Stimulated activated CD4-positive, alpha-beta T cell treated with anti-CD3 and anti-CD28 coated beads, Interleukin-1b, Interleukin-23, amount 100 ng/mL, for 24 hours (primary cell): ENCODE data around the gene FOXI1.

Experiments
- DNase-seq, 4 experiments: peaks; one replicate each; pipeline ENCODE4 v3.0.0-alpha.2; 2020; ENCODE audit warnings: low read depth in 4 of 4, low spot score in 1 of 4

Gene FOXI1

DNA sequence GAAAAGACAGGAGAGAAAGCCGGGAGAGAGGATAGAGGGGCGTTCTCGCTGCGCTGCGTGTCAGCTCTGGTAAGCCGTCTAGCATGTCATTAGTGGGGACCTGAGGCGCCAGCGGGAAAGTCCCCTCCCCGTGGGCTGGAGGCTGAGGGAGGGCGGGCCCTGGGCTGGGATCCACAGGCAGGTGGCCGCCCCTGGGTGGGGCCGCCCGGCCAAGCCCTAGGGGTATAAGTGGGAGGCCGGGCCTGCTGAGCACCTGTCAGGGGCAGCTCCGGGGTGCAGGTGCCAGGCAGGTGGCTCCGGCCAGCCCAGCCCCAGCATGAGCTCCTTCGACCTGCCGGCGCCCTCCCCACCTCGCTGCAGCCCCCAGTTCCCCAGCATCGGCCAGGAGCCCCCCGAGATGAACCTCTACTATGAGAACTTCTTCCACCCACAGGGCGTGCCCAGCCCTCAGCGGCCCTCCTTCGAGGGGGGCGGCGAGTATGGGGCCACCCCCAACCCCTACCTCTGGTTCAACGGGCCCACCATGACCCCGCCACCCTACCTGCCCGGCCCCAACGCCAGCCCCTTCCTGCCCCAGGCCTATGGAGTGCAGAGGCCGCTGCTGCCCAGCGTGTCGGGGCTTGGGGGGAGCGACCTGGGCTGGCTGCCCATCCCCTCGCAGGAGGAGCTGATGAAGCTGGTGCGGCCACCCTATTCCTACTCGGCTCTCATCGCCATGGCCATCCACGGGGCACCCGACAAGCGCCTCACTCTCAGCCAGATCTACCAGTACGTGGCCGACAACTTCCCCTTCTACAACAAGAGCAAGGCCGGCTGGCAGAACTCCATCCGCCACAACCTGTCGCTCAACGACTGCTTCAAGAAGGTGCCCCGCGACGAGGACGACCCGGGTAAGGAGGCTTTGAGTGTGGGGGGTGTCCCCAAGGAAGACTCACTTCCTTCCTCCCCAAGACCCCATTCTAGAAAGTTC is at the start of gene FOXI1:
Gene FOXI1, plus strand, starts transcription at position 256 of the 970 bp plus-strand sequence. Its CDS starts 61 bp downstream, at position 317.
- DNase-seq: no peak

DNA sequence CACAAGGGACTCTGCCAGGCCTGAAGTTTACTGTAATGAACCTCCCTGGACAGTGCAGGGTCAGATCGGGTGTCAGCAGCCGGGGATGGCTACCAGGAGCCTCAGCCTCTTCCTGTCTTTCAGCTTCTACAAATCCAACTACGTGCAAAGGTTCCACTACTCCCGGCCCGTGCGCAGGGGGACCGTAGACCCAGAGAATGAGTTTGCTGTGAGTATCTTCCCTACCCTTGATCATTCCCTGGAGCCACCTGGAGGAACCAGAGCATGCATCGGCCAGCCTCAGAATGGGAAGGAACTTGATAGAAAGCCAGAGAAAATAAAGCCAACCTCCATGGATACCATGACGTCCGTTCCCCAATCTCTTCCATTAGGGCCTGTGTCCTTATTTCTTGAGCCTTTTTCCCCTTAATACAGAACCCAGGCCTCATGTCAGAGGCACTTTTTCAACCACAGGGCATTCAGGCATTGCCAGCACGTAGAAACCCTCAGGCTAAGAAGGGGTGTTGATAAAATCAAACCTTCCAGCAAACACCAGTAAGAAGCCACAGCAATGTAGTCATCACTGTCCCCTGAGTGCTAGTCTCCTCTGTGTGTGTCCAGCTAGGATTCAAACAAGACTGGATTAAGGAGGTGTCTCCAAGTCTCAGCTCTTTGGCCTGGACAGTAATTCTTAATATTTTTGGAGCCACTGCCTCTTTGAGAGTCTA is 49.0 kb upstream of the FOXI1 start:
- no peak for DNase-seq

DNA sequence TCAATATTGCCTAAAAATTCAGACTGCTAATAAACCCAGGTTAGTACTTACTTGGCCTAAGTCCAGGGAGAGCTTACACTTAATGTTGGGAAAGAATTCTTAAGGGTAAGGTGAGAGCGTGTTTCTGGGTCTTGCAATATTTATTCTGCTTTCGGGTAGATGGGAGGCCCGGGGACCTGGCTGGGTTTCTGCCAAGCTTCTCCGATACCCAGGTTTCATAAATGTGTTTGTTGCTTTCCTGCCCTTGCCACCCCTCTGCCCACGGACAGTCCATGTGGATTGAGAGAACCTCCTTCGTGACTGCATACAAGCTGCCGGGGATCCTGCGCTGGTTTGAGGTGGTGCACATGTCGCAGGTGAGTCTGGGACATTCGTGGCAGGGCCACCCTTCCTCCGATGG is 48.4 kb upstream of the FOXI1 start:
- DNase-seq: no peak

DNA sequence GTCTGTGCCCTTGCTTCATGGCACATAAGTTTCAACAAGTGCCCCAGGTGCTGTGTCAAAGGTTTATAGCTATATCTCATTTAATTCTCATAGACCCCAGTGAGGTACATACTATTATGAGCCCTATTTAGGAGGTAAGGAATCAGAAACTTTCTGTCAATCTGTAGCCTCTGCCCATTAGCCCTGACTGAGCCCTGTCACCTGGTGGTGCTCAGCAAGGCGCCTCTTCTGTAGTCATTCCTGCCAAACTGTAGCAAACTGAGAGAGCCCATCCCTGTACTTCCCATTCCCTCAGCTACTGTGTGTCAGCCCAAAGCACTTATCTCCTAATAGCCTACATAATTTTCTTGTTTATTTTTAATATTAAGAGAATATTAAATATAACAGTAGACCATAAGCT is 46.5 kb upstream of the FOXI1 start:
- DNase-seq: no peak

DNA sequence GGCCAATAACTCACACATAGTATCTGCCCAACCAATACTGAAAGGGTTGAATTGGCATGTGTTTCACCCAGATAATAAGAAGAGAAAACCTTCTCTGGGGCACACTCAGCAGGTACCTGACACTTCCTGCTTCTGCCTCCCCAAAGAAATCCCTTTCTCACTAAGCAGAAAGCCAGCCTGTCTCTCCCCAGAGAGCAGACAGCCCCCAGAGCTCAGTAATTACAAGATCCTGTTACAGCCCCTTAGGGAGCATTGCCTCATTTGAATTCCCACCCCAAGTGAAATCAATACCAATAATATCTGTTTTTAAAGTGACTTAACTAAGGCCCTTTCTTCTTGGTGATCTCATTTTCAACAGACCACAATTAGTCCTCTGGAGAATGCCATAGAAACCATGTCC is 38.5 kb upstream of the FOXI1 start:
- DNase-seq: no peak

DNA sequence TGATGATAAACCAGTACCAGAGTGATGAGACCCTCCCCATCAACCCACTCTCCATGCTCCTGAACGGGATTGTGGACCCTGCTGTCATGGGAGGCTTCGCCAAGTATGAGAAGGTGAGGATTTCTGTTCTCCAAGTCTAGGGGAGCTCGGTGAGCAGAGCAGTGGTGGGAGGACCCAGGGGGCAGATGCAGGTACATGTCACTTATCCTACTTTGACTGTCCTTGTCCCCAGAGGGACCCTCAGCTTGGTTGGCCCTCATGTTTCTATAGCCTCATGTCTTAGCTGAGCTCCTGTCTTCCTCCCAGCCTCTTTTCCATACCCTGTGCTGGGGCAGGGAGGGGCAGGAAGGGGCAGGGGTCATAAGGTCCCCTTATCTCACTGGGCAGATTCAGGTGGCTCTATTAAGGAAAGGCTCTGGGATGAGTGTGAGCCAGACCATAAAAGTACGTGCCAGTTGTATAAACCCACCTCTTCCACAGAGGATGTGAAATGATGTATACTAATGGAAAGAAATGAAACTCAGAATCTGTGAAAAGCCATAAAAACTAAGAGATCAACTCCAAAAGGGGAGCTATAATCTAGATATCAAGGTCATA is 38.0 kb upstream of the FOXI1 start:
- DNase-seq: no peak

DNA sequence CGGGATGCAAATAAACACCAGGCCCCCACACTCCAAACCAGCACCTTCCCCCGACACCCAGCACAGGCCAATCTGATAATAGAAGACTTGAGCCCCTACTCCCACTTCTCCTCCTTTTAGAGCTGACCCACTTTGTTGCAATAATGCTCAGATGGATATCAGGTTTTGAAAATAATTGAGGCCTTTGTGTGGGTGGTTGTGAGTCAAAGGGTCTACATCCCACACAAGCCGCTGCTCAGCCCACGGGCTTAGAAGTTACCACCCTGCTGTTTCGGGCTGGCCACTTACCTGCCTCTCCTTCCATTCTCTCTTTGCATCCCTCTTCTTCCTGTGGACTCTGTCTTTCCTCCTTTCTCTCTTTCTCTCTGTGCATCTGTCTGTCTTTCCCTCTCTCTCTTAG is 36.2 kb upstream of the FOXI1 start:
- DNase-seq: no peak

DNA sequence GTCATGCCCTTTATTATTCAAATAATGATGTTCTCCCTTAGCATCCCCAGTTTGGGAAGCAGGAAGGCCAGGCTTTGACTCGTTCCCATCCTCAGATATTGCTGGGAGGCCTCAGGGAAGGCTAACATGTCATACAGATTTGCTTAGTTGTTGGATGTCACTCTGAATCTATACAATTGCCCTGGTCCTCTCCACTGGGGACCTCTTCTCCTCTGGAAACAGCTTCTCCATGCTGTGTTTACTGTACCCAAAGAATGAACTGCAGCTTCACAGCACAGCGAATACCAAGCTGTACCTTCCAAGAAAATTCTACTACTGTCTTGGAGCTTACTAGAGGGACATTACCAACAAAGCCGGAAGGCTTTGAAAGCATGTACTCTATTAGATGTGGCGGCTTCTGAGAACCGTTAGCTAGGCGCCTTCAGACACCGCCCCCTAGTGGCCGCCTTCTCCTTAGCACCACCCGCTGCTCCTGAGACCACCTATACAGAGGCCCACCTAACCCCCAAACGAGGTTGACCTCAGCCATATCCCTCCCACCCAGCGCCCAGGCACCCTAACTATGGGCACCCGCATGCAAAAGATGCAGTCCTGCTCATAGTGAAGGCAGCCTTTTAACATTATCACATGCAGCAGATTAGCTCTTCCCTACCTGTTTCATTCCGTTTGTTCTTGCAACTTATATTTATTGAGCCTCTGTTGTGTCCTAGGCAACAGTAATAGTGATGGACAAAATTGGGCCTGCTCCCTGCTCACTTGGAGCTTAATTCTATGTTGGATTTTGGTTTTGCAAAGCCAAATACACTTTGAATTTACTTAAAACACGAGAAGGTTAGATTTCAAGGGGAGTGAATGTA is 34.9 kb upstream of the FOXI1 start:
- DNase-seq: no peak

DNA sequence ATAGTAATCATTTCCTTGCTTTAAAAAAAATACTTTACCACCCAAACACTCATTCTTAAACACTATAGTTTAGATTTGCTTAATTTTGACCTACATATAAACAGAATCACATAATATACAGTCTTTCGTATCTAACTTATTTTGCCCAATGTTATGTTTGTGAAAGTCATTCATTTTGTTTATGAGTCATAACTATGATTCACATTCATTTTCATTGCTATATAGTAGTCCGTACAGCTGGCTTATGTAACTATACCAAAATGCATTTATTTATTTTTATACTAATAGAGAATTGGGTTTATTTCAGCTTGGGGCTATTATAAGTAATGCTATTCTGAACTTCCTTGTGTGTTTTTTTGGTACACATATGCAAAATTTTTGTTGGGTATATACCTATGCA is 33.9 kb upstream of the FOXI1 start:
- DNase-seq: no peak

DNA sequence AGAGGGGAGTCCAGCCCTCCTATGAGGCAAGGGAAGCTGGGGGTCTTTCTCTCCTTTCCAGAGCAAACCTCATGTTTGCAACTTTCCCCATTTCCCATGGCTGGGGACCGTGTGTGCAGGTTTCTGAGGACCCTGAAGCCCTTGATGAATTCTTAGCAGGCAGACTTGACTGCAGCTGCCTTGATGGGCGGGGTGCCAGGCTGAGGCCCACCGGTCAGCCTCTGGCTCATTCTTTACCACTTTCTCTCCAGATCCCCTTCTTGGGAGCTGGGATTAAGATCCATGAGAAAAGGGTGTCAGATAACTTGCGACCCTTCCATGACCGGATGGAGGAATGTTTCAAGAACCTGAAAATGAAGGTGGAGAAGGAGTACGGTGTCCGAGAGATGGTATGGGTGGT is 30.0 kb upstream of the FOXI1 start:
- DNase-seq: no peak

DNA sequence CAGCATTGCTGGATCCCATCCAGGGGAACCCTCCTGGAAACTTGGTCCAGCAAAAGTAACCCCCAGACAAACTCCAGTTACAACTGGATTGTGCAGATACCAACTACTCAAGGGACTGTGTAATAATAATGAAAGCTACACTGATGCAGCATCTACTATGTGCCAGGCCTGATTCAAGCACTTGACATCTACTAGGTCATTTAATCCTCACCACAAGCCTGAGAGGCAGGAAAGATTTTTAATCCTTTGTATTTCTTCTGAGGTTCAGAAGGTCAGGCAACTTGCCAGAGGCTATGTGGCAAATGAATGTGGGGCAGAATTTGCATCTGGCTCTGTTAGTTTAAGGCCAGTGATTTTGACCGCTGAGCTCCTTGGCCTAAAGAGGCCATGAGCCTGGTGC is 29.5 kb upstream of the FOXI1 start:
- no peak for DNase-seq

DNA sequence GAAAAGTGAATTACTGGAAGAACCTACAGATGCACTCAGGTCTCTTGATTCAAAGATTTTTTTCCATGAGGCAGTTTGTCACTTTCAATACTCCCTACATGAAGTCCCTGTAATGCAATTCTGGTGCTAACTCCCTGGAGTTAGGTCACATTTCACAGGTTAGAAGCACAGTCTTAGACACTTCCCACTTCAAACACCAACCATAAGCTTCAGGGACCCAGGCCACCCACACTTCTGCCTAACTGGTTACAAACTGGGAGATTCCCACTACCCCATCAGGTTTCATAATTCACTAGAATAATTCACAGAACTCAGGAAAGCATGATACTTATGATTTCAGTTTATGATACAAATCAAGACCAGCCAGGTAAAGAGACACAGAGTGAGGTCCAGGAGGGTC is 29.0 kb upstream of the FOXI1 start:
- no peak for DNase-seq

DNA sequence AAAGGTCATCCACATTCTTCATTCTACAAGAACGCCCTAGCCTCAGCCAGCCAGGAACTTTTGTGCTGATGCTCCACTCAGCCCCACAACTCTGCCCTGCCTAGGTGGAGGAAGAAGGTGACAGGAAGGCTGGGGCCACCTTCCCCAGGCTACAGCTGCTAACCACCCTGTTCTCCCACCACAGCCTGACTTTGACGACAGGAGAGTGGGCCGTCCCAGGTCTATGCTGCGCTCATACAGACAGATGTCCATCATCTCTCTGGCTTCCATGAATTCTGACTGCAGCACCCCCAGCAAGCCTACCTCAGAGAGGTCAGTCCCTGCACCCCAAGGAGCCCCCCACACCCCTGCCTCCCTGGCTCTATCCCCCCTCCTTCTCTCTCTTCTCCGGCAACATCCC is 28.2 kb upstream of the FOXI1 start:
- DNase-seq: no peak

DNA sequence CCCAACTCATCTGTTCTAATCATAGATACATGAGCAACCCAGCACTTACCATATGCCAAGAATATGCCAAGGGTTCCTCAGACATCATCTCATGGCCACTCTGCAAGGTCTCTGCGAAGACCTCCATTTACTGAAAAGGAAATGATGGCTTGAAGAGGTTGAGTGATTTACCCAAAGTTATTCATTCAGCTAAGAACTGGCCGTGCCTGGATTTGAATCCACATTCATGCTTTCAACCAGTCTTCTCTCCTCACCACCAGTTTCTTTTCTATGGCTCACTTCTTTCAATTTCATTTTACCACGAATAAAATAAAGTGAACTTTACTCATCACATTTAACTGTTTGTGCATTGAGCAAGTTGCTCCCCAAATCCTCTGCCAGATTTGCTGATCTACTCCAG is 27.2 kb upstream of the FOXI1 start:
- DNase-seq: no peak

DNA sequence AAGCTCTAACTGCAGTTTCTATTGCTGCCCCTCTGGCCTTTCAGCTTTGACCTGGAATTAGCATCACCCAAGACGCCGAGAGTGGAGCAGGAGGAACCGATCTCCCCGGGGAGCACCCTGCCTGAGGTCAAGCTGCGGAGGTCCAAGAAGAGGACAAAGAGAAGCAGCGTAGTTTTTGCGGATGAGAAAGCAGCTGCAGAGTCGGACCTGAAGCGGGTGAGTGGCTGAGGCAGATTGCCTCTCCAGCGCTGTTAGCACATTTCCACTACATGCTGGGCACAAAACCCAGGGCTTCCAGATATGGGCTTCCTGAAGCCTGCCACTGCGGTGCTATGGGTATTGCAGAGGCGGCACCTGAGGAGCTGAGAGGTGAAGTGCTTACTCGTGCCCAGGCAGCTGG is 26.8 kb upstream of the FOXI1 start:
- DNase-seq: no peak

DNA sequence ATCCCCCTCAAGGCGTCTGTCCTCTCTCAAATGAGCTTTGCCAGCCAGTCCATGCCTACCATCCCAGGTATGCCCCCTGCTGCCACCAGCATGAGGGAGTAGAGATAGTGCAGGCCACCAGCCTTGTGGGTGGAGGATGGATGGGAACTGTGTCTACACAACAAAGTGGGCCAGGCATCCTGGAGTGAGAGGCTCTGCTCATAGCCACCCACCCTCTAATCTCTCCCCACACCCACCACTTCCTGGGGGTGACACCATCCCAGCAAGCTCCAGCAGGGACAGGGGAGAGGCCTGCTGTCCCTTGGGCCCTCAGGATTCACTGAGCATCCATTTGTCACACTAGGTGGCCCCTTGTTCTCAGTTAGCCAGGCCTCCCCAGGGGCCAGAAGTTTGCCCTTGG is 25.5 kb upstream of the FOXI1 start:
- no peak for DNase-seq

DNA sequence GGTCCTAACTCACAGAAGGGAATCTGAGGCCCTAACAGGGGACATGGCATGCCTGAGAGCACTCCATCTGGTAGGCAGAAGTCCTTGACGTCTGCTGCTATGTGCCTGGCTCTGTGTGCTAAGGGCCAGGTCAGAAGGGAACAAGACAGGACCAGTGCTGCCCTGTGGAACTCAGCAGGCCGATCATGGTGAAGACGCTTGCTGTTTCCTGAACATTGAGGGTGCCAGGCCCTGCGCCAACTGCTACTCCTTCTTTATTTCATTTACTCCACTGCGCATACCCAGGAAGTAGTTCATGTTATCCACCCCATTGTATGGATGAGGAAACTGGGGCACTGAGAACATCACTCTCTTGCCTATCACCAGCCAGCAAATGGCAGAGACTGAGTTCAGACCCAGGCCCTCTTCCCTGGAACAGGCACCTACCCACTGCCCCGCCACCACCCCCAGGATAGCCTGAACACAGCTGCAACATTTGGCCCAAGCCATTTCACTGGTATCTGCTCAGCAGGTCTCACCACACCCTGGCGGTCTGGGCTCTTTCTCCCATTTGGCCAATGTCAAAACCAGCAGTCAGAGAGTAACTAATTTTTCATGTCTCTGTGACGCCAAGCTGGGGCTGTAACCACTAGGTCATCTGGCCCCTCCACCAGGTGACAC is 24.8 kb upstream of the FOXI1 start:
- no peak for DNase-seq

DNA sequence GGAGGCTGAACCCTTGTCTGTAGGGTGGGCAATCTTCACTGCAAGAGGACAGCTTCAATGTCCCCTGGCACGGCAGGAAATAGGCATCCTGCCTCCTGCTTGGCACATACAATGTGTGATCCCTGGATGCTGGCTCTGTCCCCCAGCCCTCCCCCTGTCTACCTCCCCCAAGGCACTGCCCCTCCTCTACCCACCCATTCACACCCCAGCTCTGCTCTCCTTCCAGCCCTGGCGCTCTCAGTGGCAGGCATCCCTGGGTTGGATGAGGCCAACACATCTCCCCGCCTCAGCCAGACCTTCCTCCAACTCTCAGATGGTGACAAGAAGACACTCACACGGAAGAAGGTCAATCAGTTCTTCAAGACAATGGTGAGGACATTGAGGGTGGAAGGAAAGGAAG is 24.1 kb upstream of the FOXI1 start:
- no peak for DNase-seq

DNA sequence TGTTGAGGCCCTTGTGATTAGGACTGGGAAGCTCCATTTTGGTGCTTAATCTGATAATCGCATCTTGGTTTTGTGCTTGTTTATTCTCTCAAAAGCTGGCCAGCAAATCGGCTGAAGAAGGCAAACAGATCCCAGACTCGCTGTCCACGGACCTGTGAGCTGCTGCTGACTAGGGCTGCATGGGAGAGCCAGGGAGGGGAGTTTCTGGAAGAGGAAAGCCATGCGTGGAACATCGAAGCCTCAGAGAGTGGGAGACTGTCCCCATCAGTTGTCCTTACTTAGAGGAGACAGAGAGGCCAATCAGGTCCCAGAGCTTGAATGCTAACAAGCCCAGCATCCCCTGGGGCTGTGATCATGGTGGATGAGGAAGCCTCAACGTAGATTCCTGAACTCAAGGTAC is 23.0 kb upstream of the FOXI1 start:
- DNase-seq: no peak

DNA sequence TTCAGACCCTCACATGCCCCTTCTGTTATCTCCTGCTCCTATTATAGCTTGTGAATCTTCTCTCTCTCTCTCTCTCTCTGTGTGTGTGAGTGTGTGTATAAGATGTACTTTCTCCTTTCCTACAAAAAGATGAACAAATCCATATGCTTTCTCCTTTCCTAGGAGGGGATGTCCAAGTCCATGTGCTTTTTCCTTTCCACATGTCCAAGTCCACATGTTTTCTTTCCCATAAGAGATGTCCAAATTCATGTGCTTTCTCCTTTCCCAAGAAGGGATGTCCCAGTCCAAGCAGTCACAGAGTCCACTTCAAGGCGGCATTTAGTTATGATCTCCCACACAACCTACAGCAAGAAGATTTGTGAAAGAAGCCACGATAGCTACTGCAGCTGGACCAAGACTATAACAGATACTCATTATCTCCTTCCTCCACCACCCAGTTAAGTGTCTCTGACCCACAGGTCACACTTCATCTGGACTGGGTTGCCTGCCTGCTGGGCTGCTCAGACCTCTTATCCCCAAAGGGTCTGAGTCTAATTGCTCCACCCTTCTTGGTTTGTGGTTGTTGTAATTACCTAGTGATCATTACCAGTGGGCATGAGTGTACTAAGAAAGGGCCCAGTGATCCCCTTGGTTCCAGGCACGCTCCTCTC is 18.4 kb upstream of the FOXI1 start:
- no peak for DNase-seq
